Islet precursor cell (in vitro differentiated cells): ENCODE data around the gene PRDM8.
A peak's percentile ranks its signal among the peaks of the same experiment; 100 is the strongest.

Source experiments
- DNase-seq: peaks from one replicate; pipeline ENCODE4 v3.0.0-alpha.2; 2018

PRDM8 gene

DNA sequence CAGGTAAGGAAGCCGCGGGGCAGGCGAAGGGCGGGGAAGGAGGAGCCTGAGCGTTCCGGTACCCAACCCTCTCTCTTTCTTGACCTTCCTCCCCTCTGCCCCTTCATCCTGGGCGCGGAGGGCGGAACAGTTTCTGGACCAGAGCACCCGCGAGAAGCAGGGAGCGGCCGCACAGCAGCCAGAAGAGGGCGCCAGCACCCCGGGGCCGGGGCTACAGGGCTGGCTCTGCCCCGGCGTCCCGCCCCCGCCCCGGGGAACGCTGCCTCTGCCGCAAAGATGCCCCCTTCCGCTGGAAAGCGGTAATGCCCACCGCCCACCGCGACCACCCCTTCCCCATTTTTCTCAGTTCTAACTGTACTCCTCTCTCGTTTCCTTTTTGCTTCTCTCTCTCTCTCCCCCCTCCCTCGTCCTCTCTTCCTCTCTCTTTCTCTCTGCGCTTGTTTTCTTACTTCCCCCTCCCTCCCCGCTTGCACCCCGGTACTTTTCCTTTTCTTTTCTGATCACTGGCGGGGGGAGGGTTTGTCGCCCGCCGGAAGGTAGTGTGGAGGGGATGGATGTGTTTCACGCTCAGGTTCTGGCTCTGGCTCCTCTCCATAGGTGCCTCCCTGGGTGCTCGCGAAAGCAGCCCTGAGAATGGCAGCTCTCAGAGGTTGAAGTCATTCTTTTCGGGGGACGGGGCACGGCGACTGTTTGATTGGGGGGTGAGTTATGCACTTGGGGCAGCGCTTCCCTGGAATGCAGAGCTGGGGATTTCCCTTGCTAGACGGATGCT, 13.1 kb upstream of the PRDM8 start:
- DNase-seq = peak; percentile 92

- no peak for DNase-seq
These were observed 12.2 kb upstream of the PRDM8 start for GRCh38 chr4:80184825-80185756.

DNA sequence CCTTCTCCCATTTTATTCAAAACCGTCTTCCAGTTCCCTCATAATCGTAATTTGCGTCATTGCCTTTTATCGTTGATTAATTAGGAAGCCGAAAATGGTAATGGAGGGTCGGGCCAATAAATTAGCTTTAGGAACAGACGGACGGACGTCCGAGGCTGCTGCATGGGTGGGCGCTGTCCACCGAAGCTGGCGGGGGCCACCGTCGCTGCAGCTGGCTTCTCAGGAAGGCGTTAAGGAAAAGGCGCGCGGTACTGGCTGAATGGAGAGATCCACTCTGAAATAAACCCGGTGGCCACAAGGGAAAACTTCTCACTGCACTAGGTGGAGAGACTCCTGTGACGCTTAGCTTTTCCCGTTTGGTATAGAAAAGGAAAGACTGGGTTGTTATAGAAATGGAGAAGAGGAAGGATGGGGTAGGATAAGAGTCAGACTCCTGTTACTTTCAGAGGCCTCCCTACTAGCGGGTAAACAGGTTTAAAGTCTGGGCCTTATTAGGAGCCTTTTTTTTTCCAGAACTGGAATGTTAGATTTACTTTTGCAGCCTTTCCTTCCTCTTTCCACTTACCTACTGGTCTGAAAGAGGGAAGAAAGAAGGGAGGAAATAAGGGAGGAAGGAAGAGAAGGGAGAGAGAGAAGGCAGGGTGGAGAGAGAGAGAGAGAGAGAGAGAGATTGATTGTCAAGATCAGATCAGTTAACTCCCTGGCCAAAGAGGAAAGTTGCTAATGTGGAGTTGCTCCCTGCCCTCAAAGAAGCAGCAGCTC, 11.3 kb upstream of the PRDM8 start:
- DNase-seq = no peak

- DNase-seq = no peak
These were observed 10.6 kb upstream of the PRDM8 start for GRCh38 chr4:80186676-80187075.

DNA sequence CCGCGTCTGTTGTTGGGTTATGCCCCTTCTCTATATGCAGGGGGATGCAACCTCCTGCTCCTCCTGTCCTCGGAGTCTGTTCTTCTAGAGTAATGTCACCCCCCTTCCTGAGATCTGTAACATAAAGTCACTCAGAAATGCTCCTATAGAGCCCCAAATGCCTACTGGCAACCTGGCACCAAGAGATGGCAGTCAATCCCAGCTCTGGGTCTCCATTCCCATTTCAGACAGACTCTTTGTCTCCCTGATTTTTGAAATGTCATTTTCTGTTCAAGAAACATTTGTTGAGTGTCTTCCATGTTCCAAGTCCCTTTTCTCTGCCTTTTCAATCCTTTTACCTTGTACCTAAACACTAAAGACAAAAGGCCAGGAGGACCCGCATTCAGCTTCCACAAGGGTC, 9.6 kb upstream of the PRDM8 start:
- DNase-seq = no peak

DNA sequence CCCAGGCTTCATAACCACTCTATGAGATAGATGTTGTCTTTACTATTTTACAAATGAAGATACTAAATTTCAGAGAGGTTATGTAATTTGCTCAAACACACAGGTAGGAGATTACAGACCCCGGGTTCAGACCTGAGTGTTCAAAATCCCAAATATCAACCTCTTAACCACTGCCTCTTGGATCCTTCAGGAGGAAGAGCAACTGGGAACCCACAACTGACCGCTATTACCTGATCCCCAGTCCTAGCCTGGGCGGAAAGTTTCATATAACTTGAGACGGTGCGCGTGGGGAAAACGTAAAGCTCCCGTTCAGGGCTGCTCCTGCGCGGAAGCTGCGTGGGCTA, 8.9 kb upstream of the PRDM8 start:
- DNase-seq = no peak

GRCh38 chr4:80188801-80189458, 8.4 kb upstream of the PRDM8 start:
- no peak for DNase-seq

DNA sequence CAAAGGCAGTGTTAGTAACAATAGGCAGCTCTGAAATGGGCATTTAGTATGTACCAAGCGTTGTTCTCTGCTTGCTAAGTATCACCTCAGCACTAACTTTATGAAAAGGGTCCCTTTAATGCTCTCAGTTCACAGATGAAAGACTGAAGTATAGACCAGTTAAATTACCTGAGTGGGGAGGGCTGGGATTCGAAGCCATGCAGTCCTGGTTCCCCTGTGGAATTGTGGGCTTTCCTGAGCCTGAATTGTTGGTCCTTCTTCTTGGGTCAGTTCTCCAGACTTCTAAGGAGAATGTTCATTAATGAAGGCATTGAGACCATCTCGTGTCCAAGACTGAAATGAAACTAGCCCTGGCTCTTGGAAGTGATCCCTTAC, 7.7 kb upstream of the PRDM8 start:
- DNase-seq = no peak

- no peak for DNase-seq
These were observed 7.2 kb upstream of the PRDM8 start for GRCh38 chr4:80189956-80190677.

GRCh38 chr4:80192252-80192866, 4.9 kb upstream of the PRDM8 start:
- no peak for DNase-seq

GRCh38 chr4:80192937-80193336, 4.4 kb upstream of the PRDM8 start:
- no peak for DNase-seq

GRCh38 chr4:80195441-80196140, 1.7 kb upstream of the PRDM8 start:
- no peak for DNase-seq

GRCh38 chr4:80196259-80196921, 913 bp upstream of the PRDM8 start:
- DNase-seq = no peak

GRCh38 chr4:80197601-80198440, 518 bp downstream of the PRDM8 start:
- peak; percentile 62 for DNase-seq

GRCh38 chr4:80198441-80198837, 1.1 kb downstream of the PRDM8 start:
- DNase-seq = no peak

DNA sequence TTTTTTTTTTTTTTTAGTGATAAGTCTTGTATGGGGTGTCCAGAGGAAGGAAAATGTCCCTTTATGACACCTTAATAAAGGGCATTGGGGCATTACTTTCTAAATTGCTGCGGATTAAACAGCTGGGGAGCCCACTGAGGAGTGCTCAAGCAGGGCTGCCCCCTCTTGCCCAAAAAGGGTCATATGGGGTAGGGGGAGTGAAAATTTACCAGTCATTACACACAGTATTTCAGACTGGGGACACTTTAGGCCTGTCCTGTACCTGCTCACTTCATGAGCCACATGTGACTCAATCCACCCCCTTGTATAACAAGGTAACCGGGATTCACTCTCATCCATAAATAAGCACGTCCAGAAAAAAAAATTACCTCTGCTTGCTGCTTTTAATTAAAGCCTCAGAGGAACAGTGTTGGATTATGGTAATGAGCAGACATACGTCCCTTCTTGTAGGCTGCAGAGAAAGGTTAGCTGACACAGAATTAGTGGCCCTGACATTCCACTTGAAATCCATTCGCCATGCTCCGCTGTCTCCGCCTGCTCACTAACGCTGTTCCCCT, 1.8 kb downstream of the PRDM8 start:
- no peak for DNase-seq

- DNase-seq = no peak
These were observed 2.6 kb downstream of the PRDM8 start for GRCh38 chr4:80199947-80200346.

DNA sequence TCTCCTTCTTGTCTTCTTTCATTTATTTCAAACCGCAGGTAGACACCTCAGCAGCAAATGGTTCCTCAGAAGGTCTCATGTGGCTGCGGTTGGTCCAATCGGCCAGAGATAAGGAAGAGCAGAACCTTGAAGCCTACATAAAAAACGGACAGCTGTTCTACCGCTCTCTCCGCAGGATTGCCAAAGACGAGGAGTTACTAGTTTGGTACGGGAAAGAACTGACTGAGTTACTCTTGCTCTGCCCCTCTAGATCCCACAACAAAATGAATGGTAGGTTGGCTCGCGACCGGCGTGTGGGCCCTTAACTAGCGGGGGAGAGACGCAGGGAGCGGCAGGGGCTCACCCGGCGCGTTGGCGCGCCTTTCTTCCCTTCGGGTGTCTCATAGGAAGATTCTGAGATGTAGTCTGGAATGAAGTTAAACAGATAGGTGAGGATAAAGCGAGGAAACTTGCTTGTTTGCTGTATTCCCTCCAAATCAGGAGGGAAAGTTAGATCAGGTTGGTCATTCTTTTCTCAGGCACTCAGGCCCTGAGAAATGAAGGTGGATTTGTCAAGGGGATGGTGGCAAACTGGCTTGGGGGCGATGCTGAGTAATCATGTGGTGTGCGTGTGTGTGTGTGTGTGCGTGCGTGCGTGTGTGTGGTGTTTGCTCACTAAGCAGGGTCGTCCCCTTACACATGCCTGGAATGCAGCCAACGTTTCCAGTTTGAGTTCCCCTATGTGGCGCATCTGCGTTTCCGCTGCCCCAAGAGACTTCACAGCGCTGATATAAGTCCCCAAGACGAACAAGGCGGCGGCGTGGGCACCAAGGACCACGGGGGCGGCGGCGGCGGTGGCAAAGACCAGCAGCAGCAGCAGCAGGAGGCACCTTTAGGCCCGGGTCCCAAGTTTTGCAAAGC, 4.2 kb downstream of the PRDM8 start:
- no peak for DNase-seq
